GM18508 (cell line): Measurements from ENCODE around the gene CREB1.
"Not testable (repeated sequence)": the region's sequence is repeated elsewhere in the genome, so short reads cannot be mapped to it uniquely, and the experiment has no call there.

Experiments used
- ATAC-seq: cut with Tn5 transposase; IDR thresholded peaks from one replicate; pipeline ENCODE4 v1.9.1; 2021; ENCODE audit warnings: moderate number of reproducible peaks; ENCODE audit not compliant: insufficient read depth, unreplicated experiment

The CREB1 gene

GRCh38 chr2:207643892-207644291 lies 114.1 kb downstream of the CREB1 start:
- no peak for ATAC-seq

GRCh38 chr2:207646582-207646981 lies 116.8 kb downstream of the CREB1 start:
- ATAC-seq: not testable (repeated sequence)
